D341Med (cell line): ENCODE measurements around the gene CHGA.

ENCODE experiments used
- DNase-seq: peaks from one replicate; pipeline ENCODE4 v3.0.0; 2012; ENCODE audit warnings: low spot score

CHGA gene

DNA sequence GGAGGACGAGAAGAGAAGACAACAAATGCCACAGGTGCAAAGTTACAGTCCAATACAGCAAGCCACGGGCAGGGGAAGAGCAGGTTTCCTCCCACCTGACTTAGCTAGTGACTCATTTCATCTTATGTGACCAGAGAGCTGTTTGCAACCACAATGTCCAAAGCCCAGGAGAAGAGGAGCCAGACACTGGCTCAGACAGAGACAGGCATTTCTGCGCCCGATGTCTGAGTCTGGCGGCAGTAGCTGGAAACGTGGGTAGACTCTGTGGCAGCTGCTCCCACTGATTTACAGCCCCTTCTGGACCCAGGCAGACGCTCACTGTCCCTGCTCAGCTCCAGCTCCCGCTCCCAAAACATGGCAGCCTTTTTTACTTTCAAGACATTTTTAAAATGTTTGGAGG, 60.0 kb downstream of the CHGA start:
- DNase-seq: no peak

DNA sequence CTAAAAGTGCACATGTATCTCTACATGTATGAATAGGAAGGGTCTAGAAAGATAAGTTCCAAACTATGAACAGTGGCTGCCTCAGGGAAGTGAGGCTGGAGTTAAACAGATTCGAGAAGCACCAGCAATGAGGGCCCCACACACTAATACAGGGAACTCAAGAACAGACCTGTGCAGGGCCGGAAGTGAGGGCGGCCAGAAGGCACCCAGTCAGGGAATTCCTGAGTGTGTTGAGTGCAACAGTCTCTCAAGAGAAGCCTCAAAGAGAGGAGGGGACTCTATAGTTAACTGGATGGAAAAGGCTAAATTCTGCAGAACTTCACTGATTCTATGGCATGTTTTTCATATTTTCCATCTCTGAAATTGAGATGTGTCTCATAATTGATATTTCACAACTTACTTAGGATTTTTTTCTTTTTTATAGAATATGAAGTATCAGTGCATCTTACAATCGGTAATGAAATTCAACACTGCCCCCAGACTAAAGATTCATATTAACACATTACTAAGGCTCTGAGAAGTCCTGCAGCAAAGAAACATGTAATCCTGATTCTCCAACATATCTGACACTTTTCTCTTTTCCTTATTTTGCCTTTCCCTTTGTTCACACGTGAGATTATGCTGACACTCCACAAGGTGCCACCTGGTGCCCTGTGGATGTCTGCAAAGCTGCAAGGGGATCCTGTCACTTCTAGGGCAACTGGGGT, 61.3 kb downstream of the CHGA start:
- no peak for DNase-seq
